HepG2 (cell line): Measurements from ENCODE around the gene ADSS1. TPM values are rescaled to one million over a fixed set of nuclear protein-coding genes. Genes with fewer than 3 reads are reported as not detected.

Source experiments
- AGO1 ChIP-seq: fragments of 200-400 bp; formaldehyde crosslinking; IDR thresholded peaks from 2 replicates; pipeline ENCODE4 v1.6.1; 2017; ENCODE audit warnings: mild to moderate bottlenecking, low read depth, low read length, moderate library complexity; ENCODE audit not compliant: poor library complexity, severe bottlenecking
- ARNT2 ChIP-seq: sonication (generic); formaldehyde crosslinking; IDR thresholded peaks from 2 replicates; pipeline ENCODE4 v1.8.0; 2022; ENCODE audit warnings: mild to moderate bottlenecking, low read depth, missing genetic modification reagents, moderate library complexity
- CENPX ChIP-seq: sonication (generic); formaldehyde crosslinking; IDR thresholded peaks from 2 replicates; pipeline ENCODE4 v1.9.0; 2021; ENCODE audit warnings: mild to moderate bottlenecking, missing genetic modification reagents, moderate library complexity
- DMAP1 ChIP-seq: IDR thresholded peaks from 2 replicates; pipeline ENCODE4 v1.6.1; 2016
- GFI1 ChIP-seq: sonication (generic); formaldehyde crosslinking; IDR thresholded peaks from 2 replicates; pipeline ENCODE4 v1.5.0; 2020; ENCODE audit warnings: missing genetic modification reagents, mild to moderate bottlenecking, borderline replicate concordance
- HNF4A ChIP-seq: sonication (generic); formaldehyde crosslinking; IDR thresholded peaks from 2 replicates; pipeline ENCODE4 v1.4.0; 2020; ENCODE audit warnings: missing genetic modification reagents
- IKZF5 ChIP-seq: IDR thresholded peaks from 2 replicates; pipeline ENCODE4 v1.6.1; 2018; ENCODE audit warnings: missing genetic modification reagents, mild to moderate bottlenecking, missing compliant biosample characterization
- IRX3 ChIP-seq: sonication (generic); formaldehyde crosslinking; IDR thresholded peaks from 2 replicates; pipeline ENCODE4 v1.8.1; 2023; ENCODE audit warnings: mild to moderate bottlenecking, low read depth, missing genetic modification reagents, borderline replicate concordance
- KMT2A ChIP-seq: sonication (generic); formaldehyde crosslinking; IDR thresholded peaks from 2 replicates; pipeline ENCODE4 v1.4.0; 2020; ENCODE audit warnings: missing genetic modification reagents
- MBNL3 ChIP-seq: fragments of 250-450 bp; sonication (Bioruptor Pico); conservative IDR thresholded peaks from 2 replicates; pipeline ENCODE4 v1.8.0; 2022; ENCODE audit warnings: mild to moderate bottlenecking, inconsistent platforms
- MEIS1 ChIP-seq: sonication (generic); formaldehyde crosslinking; IDR thresholded peaks from 2 replicates; pipeline ENCODE4 v1.9.0; 2021; ENCODE audit warnings: mild to moderate bottlenecking, missing genetic modification reagents, moderate library complexity, borderline replicate concordance
- MIER3 ChIP-seq: IDR thresholded peaks from 2 replicates; pipeline ENCODE4 v1.6.1; 2016; ENCODE audit warnings: missing compliant biosample characterization, borderline replicate concordance
- NFE2L2 ChIP-seq: fragments of 150-350 bp; IDR thresholded peaks from 2 replicates; pipeline ENCODE4 v1.6.1; 2014; ENCODE audit warnings: low read length
- POLR2G ChIP-seq: fragments of 200-400 bp; formaldehyde crosslinking; IDR thresholded peaks from 2 replicates; pipeline ENCODE4 v1.6.1; 2018; ENCODE audit warnings: mild to moderate bottlenecking, low read depth, low read length, moderate library complexity
- SAP130 ChIP-seq: IDR thresholded peaks from 2 replicates; pipeline ENCODE4 v1.6.1; 2016; ENCODE audit warnings: low read depth
- SMAD1 ChIP-seq: sonication (generic); formaldehyde crosslinking; IDR thresholded peaks from 2 replicates; pipeline ENCODE4 v1.4.0; 2020; ENCODE audit warnings: missing genetic modification reagents, low read depth, mild to moderate bottlenecking, borderline replicate concordance
- SUZ12 ChIP-seq: fragments of 150-350 bp; IDR thresholded peaks from 2 replicates; pipeline ENCODE4 v1.6.1; 2014; ENCODE audit warnings: low read depth, low read length
- TGIF2 ChIP-seq: IDR thresholded peaks from 2 replicates; pipeline ENCODE4 v1.6.1; 2016; ENCODE audit warnings: control low read depth, missing compliant biosample characterization
- THYN1 ChIP-seq: sonication (generic); formaldehyde crosslinking; IDR thresholded peaks from 2 replicates; pipeline ENCODE4 v1.8.1; 2023; ENCODE audit warnings: low read depth, mild to moderate bottlenecking, moderate library complexity, missing genetic modification reagents, borderline replicate concordance
- ZFP1 ChIP-seq: IDR thresholded peaks from 2 replicates; pipeline ENCODE4 v1.6.1; 2016
- ZFX ChIP-seq: sonication (generic); formaldehyde crosslinking; IDR thresholded peaks from 2 replicates; pipeline ENCODE4 v1.4.0; 2020; ENCODE audit warnings: mild to moderate bottlenecking, low read depth, missing genetic modification reagents, moderate library complexity
- ZMAT5 ChIP-seq: sonication (generic); formaldehyde crosslinking; IDR thresholded peaks from 2 replicates; pipeline ENCODE4 v1.5.0; 2020; ENCODE audit warnings: mild to moderate bottlenecking, low read depth, missing genetic modification reagents, borderline replicate concordance
- ZNF143 ChIP-seq: sonication (generic); formaldehyde crosslinking; IDR thresholded peaks from 2 replicates; pipeline ENCODE4 v1.4.0; 2020; ENCODE audit warnings: missing genetic modification reagents
- ZNF317 ChIP-seq: sonication (generic); formaldehyde crosslinking; IDR thresholded peaks from 2 replicates; pipeline ENCODE4 v1.5.0; 2020; ENCODE audit warnings: mild to moderate bottlenecking, missing genetic modification reagents
- ZNF782 ChIP-seq: sonication (generic); formaldehyde crosslinking; IDR thresholded peaks from 2 replicates; pipeline ENCODE4 v1.4.0; 2020; ENCODE audit warnings: missing genetic modification reagents, mild to moderate bottlenecking, borderline replicate concordance
- ZNF784 ChIP-seq: sonication (generic); formaldehyde crosslinking; IDR thresholded peaks from 2 replicates; pipeline ENCODE4 v1.5.1; 2020; ENCODE audit warnings: missing genetic modification reagents, mild to moderate bottlenecking, borderline replicate concordance
- ZNF841 ChIP-seq: sonication (generic); formaldehyde crosslinking; IDR thresholded peaks from 2 replicates; pipeline ENCODE4 v1.8.1; 2023; ENCODE audit warnings: missing genetic modification reagents, borderline replicate concordance
- polyA plus RNA-seq, 8 experiments: library from polyadenylated mRNA; depleted of rRNA in 3 of 8; stranded (reverse) in 7 of 8; unstranded in 1 of 8; fragments of >200 nt; fragmentation: Illumina TruSeq in 4 of 8; extraction: Trizol in 4 of 8; gene quantifications; 2 replicates each; pipeline versions ENCODE4 v1.2.1 to v1.2.3, GENCODE V29; 2011 to 2016; ENCODE audit warnings: low read depth in 4 of 8, missing spikeins in 1 of 8, mixed read lengths in 1 of 8; ENCODE audit not compliant: insufficient read depth in 1 of 8
- total RNA-seq, 5 experiments: library from RNA; depleted of rRNA; stranded (reverse); fragments of >200 nt; fragmentation: Illumina TruSeq; extraction: Trizol; gene quantifications; 2 replicates each; pipeline ENCODE4 v1.2.3, GENCODE V29; 2016; ENCODE audit warnings: low read depth in 1 of 5

Gene ADSS1
- total and polyA plus RNA-seq, 2 of the 13 experiments (the other 11 are each of a cell fraction or from before 2014, with no cell fraction given): 1.0 to 36.7 TPM

GRCh38 chr14:104734991-104735779, 11.2 kb downstream of the ADSS1 start (continued):
- TF ChIP-seq MIER3 (CRISPR knock-in tag) (peak; percentile 31; the same call in 1 of the 2 replicates), MEIS1 (CRISPR knock-in tag) (peak; percentile 35; the same call in 1 of the 2 replicates), SUZ12 (no peak), ZNF841 (CRISPR knock-in tag) (no peak), CENPX (CRISPR knock-in tag) (no peak), POLR2G (peak; percentile 78), ZNF317 (peak; percentile 82; the same call in 1 of the 2 replicates), NFE2L2 (no peak), TGIF2 (peak; percentile 37; the same call in 1 of the 2 replicates), ZFP1 (0 out of 2 replicates have a peak, but pooled peaks have one; percentile 28), SMAD1 (CRISPR knock-in tag) (peak; percentile 65; the same call in 1 of the 2 replicates), IRX3 (CRISPR knock-in tag) (no peak), ZFX (CRISPR knock-in tag) (peak; percentile 94), MBNL3 (CRISPR knock-in tag) (no peak), AGO1 (no peak), KMT2A (CRISPR knock-in tag) (no peak; the same call in 1 of the 2 replicates), GFI1 (CRISPR knock-in tag) (0 out of 2 replicates have a peak, but pooled peaks have one; percentile 13), ZNF782 (CRISPR knock-in tag) (peak; percentile 79), THYN1 (no peak), ZNF143 (CRISPR knock-in tag) (peak; percentile 10; the same call in 1 of the 2 replicates), SAP130 (CRISPR knock-in tag) (peak; percentile 93), IKZF5 (CRISPR knock-in tag) (peak; percentile 87; the same call in 1 of the 2 replicates), ARNT2 (CRISPR knock-in tag) (peak; percentile 77; the same call in 1 of the 2 replicates), ZNF784 (CRISPR knock-in tag) (no peak), HNF4A (CRISPR knock-in tag) (peak; percentile 50), DMAP1 (peak; percentile 98), ZMAT5 (no peak)
